ENCODE results near the gene RNF167.

GRCh38 chr17:4982305-4982704 lies 42.2 kb downstream of the RNF167 start:
- TF ChIP-seq USF2 (IDR thresholded peaks at IDR 0.05; ENCODE audit: low read depth, low read length): no peak
- no peak for TF ChIP-seq CTCF (conservative IDR thresholded peaks at IDR 0.05; ENCODE audit: low read depth, low read length)
- TF ChIP-seq MAFK (IDR thresholded peaks at IDR 0.05; ENCODE audit: low read depth, low read length): no peak
- TF ChIP-seq MXI1 (IDR thresholded peaks at IDR 0.05; ENCODE audit: borderline replicate concordance, low read depth, low read length): no peak
- TF ChIP-seq POLR2A (IDR thresholded peaks at IDR 0.05; ENCODE audit: low read depth, low read length): no peak
- TF ChIP-seq SMC3 (IDR thresholded peaks at IDR 0.05; ENCODE audit: low read depth, low read length): no peak
- no peak for TF ChIP-seq RAD21 (IDR thresholded peaks at IDR 0.05; ENCODE audit: low read length)
- TF ChIP-seq BHLHE40 (IDR thresholded peaks at IDR 0.05; ENCODE audit: low read depth, low read length): no peak
- no peak for TF ChIP-seq RFX5 (IDR thresholded peaks at IDR 0.05; ENCODE audit: low read depth, low read length)
- no peak for TF ChIP-seq CEBPB (IDR thresholded peaks at IDR 0.05; ENCODE audit: low read depth, low read length)
